DMS79 (cell line): ENCODE data around the gene IFT43.
"Not testable (repeated sequence)": the region's sequence is repeated elsewhere in the genome, so short reads cannot be mapped to it uniquely, and the experiment has no call there.

Experiments
- DNase-seq: peaks from one replicate; lab custom pipeline; 2025; lab: John Stamatoyannopoulos, UW

Gene IFT43

GRCh38 chr14:75980856-75981255, 4.7 kb upstream of the IFT43 start:
- DNase-seq: no peak

- peak; percentile 60 for DNase-seq
Observed at GRCh38 chr14:75981426-75982265, 3.9 kb upstream of the IFT43 start, which contains the start of gene TGFB3. TSS of gene TGFB3 (minus strand) at chr14:75981995. CDS start at chr14:75980893, 1,102 bp downstream.

GRCh38 chr14:75982266-75983018, 3.1 kb upstream of the IFT43 start:
- peak; percentile 60 for DNase-seq

GRCh38 chr14:75983019-75983358, 2.6 kb upstream of the IFT43 start:
- DNase-seq: no peak

- no peak for DNase-seq
Observed at GRCh38 chr14:75984674-75985073, 889 bp upstream of the IFT43 start.

- no peak for DNase-seq
Observed at GRCh38 chr14:75986439-75986765, 839 bp downstream of the IFT43 start.

GRCh38 chr14:75987201-75987970, 1.8 kb downstream of the IFT43 start:
- no peak for DNase-seq

GRCh38 chr14:75989134-75989533, 3.6 kb downstream of the IFT43 start:
- no peak for DNase-seq

GRCh38 chr14:75990297-75990696, 4.7 kb downstream of the IFT43 start:
- no peak for DNase-seq

GRCh38 chr14:75991753-75992152, 6.2 kb downstream of the IFT43 start:
- no peak for DNase-seq

GRCh38 chr14:75993567-75994041, 8.0 kb downstream of the IFT43 start:
- peak; percentile 13 for DNase-seq

- DNase-seq: no peak
Observed at GRCh38 chr14:75995372-75996041, 9.9 kb downstream of the IFT43 start.

GRCh38 chr14:75996488-75996887, 10.9 kb downstream of the IFT43 start:
- no peak for DNase-seq

GRCh38 chr14:75999511-76000190, 14.1 kb downstream of the IFT43 start:
- DNase-seq: no peak

GRCh38 chr14:76002383-76002782, 16.8 kb downstream of the IFT43 start:
- no peak for DNase-seq

- DNase-seq: no peak
Observed at GRCh38 chr14:76006253-76006652, 20.7 kb downstream of the IFT43 start.

- DNase-seq: no peak
Observed at GRCh38 chr14:76007379-76007778, 21.8 kb downstream of the IFT43 start.

GRCh38 chr14:76007852-76008251, 22.3 kb downstream of the IFT43 start:
- DNase-seq: no peak

- not testable (repeated sequence) for DNase-seq
Observed at GRCh38 chr14:76009627-76010026, 24.1 kb downstream of the IFT43 start.

GRCh38 chr14:76011930-76012329, 26.4 kb downstream of the IFT43 start:
- DNase-seq: no peak

- DNase-seq: no peak
Observed at GRCh38 chr14:76012354-76012753, 26.8 kb downstream of the IFT43 start.
